ENCODE results near the gene PRSS36.

PRSS36 gene

DNA sequence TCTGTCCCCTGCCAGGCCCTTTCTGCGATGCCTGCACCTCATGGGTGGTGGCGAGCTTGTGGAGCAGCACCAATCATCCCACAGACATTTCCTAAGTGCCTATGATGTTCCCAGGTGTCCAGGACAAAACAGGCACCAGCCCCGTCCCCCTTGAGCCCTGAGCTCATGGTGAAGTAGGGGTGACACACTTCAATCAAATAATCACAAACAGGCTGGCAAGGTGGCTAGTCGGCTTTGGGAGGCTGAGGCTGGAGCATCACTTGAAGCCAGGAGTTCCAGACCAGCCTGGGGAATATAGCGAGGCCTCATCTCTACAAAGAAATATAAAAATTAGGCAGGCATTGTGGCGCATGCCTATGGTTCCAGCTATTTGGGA lies 13.6 kb downstream of the PRSS36 start (continued):
- TF ChIP-seq, protein P1, sequence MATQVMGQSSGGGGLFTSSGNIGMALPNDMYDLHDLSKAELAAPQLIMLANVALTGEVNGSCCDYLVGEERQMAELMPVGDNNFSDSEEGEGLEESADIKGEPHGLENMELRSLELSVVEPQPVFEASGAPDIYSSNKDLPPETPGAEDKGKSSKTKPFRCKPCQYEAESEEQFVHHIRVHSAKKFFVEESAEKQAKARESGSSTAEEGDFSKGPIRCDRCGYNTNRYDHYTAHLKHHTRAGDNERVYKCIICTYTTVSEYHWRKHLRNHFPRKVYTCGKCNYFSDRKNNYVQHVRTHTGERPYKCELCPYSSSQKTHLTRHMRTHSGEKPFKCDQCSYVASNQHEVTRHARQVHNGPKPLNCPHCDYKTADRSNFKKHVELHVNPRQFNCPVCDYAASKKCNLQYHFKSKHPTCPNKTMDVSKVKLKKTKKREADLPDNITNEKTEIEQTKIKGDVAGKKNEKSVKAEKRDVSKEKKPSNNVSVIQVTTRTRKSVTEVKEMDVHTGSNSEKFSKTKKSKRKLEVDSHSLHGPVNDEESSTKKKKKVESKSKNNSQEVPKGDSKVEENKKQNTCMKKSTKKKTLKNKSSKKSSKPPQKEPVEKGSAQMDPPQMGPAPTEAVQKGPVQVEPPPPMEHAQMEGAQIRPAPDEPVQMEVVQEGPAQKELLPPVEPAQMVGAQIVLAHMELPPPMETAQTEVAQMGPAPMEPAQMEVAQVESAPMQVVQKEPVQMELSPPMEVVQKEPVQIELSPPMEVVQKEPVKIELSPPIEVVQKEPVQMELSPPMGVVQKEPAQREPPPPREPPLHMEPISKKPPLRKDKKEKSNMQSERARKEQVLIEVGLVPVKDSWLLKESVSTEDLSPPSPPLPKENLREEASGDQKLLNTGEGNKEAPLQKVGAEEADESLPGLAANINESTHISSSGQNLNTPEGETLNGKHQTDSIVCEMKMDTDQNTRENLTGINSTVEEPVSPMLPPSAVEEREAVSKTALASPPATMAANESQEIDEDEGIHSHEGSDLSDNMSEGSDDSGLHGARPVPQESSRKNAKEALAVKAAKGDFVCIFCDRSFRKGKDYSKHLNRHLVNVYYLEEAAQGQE (tag by site-specific recombination; IDR thresholded peaks at IDR 0.05), result no peak
- TF ChIP-seq ZNF747 (tag by site-specific recombination; IDR thresholded peaks at IDR 0.05), result no peak
- TF ChIP-seq ZNF76 (tag by site-specific recombination; IDR thresholded peaks at IDR 0.05; ENCODE audit: borderline replicate concordance, low read depth), result no peak
- no peak for TF ChIP-seq ZNF2 (tag by site-specific recombination; IDR thresholded peaks at IDR 0.05)
- TF ChIP-seq BCL6B (tag by site-specific recombination; IDR thresholded peaks at IDR 0.05), result no peak
- TF ChIP-seq, protein P2, sequence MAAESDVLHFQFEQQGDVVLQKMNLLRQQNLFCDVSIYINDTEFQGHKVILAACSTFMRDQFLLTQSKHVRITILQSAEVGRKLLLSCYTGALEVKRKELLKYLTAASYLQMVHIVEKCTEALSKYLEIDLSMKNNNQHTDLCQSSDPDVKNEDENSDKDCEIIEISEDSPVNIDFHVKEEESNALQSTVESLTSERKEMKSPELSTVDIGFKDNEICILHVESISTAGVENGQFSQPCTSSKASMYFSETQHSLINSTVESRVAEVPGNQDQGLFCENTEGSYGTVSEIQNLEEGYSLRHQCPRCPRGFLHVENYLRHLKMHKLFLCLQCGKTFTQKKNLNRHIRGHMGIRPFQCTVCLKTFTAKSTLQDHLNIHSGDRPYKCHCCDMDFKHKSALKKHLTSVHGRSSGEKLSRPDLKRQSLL (tag by site-specific recombination; IDR thresholded peaks at IDR 0.05), result no peak
- TF ChIP-seq ZNF140 (tag by site-specific recombination; IDR thresholded peaks at IDR 0.05), result no peak
- TF ChIP-seq ZNF16 (tag by site-specific recombination; IDR thresholded peaks at IDR 0.05; ENCODE audit: low read depth), result no peak
- TF ChIP-seq ZNF837 (tag by site-specific recombination; IDR thresholded peaks at IDR 0.05), result no peak
- TF ChIP-seq HOXC10 (CRISPR knock-in tag; IDR thresholded peaks at IDR 0.05), result no peak

- Histone ChIP-seq H3K4me3 (ENCODE audit: low read depth, low read length) (no peak within 1 kb of the TSS), H3K4me1 (ENCODE audit: control insufficient read depth, insufficient read depth, low read length) (peaks cover 11% of the 10 kb centered on the region; the same call in 1 of the 2 replicates), H3K27ac (ENCODE audit: extremely low read depth, low read depth, low read length) (no peak within 1 kb of the TSS), H3K9me3 (ENCODE audit: control insufficient read depth, insufficient read depth, low read depth, low read length) (no peaks in the 10 kb centered on the region), H3K36me3 (ENCODE audit: control insufficient read depth in 2 of 2, insufficient read depth in 1 of 2, low read length in 2 of 2) (peaks cover 0 to 22% of the 10 kb centered on the region in 2 experiments; a peak in 1 of 3 replicates)
- CTCF ChIA-PET, result interaction anchor here (0.6 to 1.0 kb wide), 3 partner anchors 137 to 450 kb away, joined by 3 to 4 read pairs (median 4); partner anchors contain the start of gene HSD3B7
- POLR2A ChIA-PET, result interaction anchor here (1.0 to 2.2 kb wide), 4 partner anchors 8 to 45 kb away, joined by 3 to 11 read pairs (median 5); partner anchors contain the start of genes FUS and KAT8
- no peak for TF ChIP-seq ZNF433 (tag by site-specific recombination; IDR thresholded peaks at IDR 0.05; ENCODE audit: low read depth)
- no peak for TF ChIP-seq GLIS2 (tag by site-specific recombination; IDR thresholded peaks at IDR 0.05)
- no peak for TF ChIP-seq ZNF132 (tag by site-specific recombination; IDR thresholded peaks at IDR 0.05; ENCODE audit: borderline replicate concordance)
- TF ChIP-seq, protein P3, sequence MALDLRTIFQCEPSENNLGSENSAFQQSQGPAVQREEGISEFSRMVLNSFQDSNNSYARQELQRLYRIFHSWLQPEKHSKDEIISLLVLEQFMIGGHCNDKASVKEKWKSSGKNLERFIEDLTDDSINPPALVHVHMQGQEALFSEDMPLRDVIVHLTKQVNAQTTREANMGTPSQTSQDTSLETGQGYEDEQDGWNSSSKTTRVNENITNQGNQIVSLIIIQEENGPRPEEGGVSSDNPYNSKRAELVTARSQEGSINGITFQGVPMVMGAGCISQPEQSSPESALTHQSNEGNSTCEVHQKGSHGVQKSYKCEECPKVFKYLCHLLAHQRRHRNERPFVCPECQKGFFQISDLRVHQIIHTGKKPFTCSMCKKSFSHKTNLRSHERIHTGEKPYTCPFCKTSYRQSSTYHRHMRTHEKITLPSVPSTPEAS (tag by site-specific recombination; IDR thresholded peaks at IDR 0.05), result peak; percentile 98
- no peak for TF ChIP-seq SETDB1 (IDR thresholded peaks at IDR 0.05; ENCODE audit: insufficient read length, low read length)
- no peak for TF ChIP-seq ZNF248 (tag by site-specific recombination; IDR thresholded peaks at IDR 0.05)
- TF ChIP-seq ZNF155 (tag by site-specific recombination; IDR thresholded peaks at IDR 0.05), result no peak; the same call in 1 of the 2 replicates
- TF ChIP-seq KLF16 (tag by site-specific recombination; IDR thresholded peaks at IDR 0.05), result no peak
- TF ChIP-seq ZNF544 (tag by site-specific recombination; IDR thresholded peaks at IDR 0.05), result no peak
- TF ChIP-seq ZNF157 (tag by site-specific recombination; IDR thresholded peaks at IDR 0.05), result no peak
- TF ChIP-seq ZBTB20 (tag by site-specific recombination; IDR thresholded peaks at IDR 0.05), result no peak
- no peak for TF ChIP-seq HIC1 (tag by site-specific recombination; IDR thresholded peaks at IDR 0.05)
- TF ChIP-seq ZNF2 (tag by site-specific recombination; IDR thresholded peaks at IDR 0.05), result no peak
- no peak for TF ChIP-seq ZNF776 (tag by site-specific recombination; IDR thresholded peaks at IDR 0.05; ENCODE audit: borderline replicate concordance)
- TF ChIP-seq, protein P4, sequence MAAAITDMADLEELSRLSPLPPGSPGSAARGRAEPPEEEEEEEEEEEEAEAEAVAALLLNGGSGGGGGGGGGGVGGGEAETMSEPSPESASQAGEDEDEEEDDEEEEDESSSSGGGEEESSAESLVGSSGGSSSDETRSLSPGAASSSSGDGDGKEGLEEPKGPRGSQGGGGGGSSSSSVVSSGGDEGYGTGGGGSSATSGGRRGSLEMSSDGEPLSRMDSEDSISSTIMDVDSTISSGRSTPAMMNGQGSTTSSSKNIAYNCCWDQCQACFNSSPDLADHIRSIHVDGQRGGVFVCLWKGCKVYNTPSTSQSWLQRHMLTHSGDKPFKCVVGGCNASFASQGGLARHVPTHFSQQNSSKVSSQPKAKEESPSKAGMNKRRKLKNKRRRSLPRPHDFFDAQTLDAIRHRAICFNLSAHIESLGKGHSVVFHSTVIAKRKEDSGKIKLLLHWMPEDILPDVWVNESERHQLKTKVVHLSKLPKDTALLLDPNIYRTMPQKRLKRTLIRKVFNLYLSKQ (tag by site-specific recombination; IDR thresholded peaks at IDR 0.05; ENCODE audit: borderline replicate concordance), result no peak
- no peak for TF ChIP-seq ZIC2 (tag by site-specific recombination; IDR thresholded peaks at IDR 0.05)
Measured at GRCh38 chr16:31135535-31136286, 14.2 kb downstream of the PRSS36 start, which contains the start of gene PRSS8. PRSS8 (minus strand) TSS chr16:31135727; CDS start chr16:31135498, 229 bp downstream.
